ENCODE results near the gene AUH.

Gene AUH

GRCh38 chr9:91289244-91289643 is 72.5 kb downstream of the AUH start:
- DNase-seq: peak in 1 of 2 donors; percentile 17

- DNase-seq: peak in 1 of 2 donors; percentile 15
Measured at GRCh38 chr9:91285729-91286353, 75.9 kb downstream of the AUH start.

- DNase-seq: no peak
Measured at GRCh38 chr9:91282292-91282691, 79.4 kb downstream of the AUH start.

GRCh38 chr9:91279296-91280204 is 82.2 kb downstream of the AUH start:
- DNase-seq: no peak

- no peak for DNase-seq
Measured at GRCh38 chr9:91276513-91276912, 85.2 kb downstream of the AUH start.

- no peak for DNase-seq
Measured at GRCh38 chr9:91275655-91276054, 86.1 kb downstream of the AUH start.

GRCh38 chr9:91274949-91275492 is 86.7 kb downstream of the AUH start:
- DNase-seq: no peak

- peak; percentile 39 to 42 for DNase-seq
Measured at GRCh38 chr9:91273853-91274552, 87.7 kb downstream of the AUH start.

- no peak for DNase-seq
Measured at GRCh38 chr9:91271156-91271555, 90.6 kb downstream of the AUH start.

GRCh38 chr9:91269907-91270491 is 91.7 kb downstream of the AUH start:
- DNase-seq: no peak

GRCh38 chr9:91266448-91266847 is 95.3 kb downstream of the AUH start:
- no peak for DNase-seq

GRCh38 chr9:91265514-91265913 is 96.2 kb downstream of the AUH start:
- DNase-seq: no peak

GRCh38 chr9:91261417-91261816 is 100.3 kb downstream of the AUH start:
- DNase-seq: peak; percentile 29 to 54

GRCh38 chr9:91259162-91259561 is 102.6 kb downstream of the AUH start:
- no peak for DNase-seq

GRCh38 chr9:91258451-91258850 is 103.3 kb downstream of the AUH start:
- peak; percentile 66 to 90 for DNase-seq

- DNase-seq: no peak
Measured at GRCh38 chr9:91256235-91256634, 105.5 kb downstream of the AUH start.

GRCh38 chr9:91255327-91255726 is 106.4 kb downstream of the AUH start:
- no peak for DNase-seq

- no peak for DNase-seq
Measured at GRCh38 chr9:91253488-91253887, 108.2 kb downstream of the AUH start.

GRCh38 chr9:91248707-91249106 is 113.0 kb downstream of the AUH start:
- no peak for DNase-seq

GRCh38 chr9:91247278-91247677 is 114.4 kb downstream of the AUH start:
- DNase-seq: no peak

- DNase-seq: no peak
Measured at GRCh38 chr9:91246846-91247245, 114.9 kb downstream of the AUH start.

GRCh38 chr9:91245431-91246313 is 116.0 kb downstream of the AUH start:
- no peak for DNase-seq

Data from inflammatory macrophage (primary cell).